Panc1 (cell line): Measurements from ENCODE around the gene ZBTB18. TPM values are rescaled to one million over a fixed set of nuclear protein-coding genes. Genes with fewer than 3 reads are reported as not detected.

Experiments used
- ATAC-seq: fragments of 200-7000 bp; cut with Tn5 transposase; 2 replicates; pipeline ENCODE4 v1.9.1; 2020; ENCODE audit warnings: mild to moderate bottlenecking, moderate library complexity
- BruUV-seq: library from RNA; stranded (reverse); fragments of 400-500 nt; replicated peaks from 2 replicates; lab custom pipeline; 2021; lab: Mats Ljungman, UMichigan
- CTCF ChIA-PET: fragments of 300-600 bp; sonication (Branson Sonifier 250); formaldehyde crosslinking; loops from one replicate; lab custom pipeline; 2022; ENCODE audit warnings: antibody characterized with exemption; lab: Charles Lee
- POLR2A ChIA-PET: fragments of 300-600 bp; sonication (Branson Sonifier 250); formaldehyde crosslinking; loops from one replicate; lab custom pipeline; 2022; ENCODE audit warnings: antibody characterized with exemption; lab: Charles Lee
- DNase-seq: peaks from one replicate; pipeline ENCODE4 v3.0.0-alpha.2; 2010; ENCODE audit warnings: low read depth, low spot score
- H3K27ac ChIP-seq: 2 replicates; pipeline ENCODE4 v1.5.1; 2011; ENCODE audit warnings: mild to moderate bottlenecking, low read length, inconsistent platforms
- H3K27me3 ChIP-seq: fragments of 200-500 bp; sonication (Bioruptor generic); 2 replicates; pipeline ENCODE4 v1.6.0; 2014; ENCODE audit warnings: low read length, inconsistent platforms; ENCODE audit not compliant: control insufficient read depth, insufficient read depth
- H3K36me3 ChIP-seq: fragments of 200-500 bp; sonication (Bioruptor generic); 2 replicates; pipeline ENCODE4 v1.5.1; 2014; ENCODE audit warnings: inconsistent platforms, mild to moderate bottlenecking, low read length, moderate library complexity; ENCODE audit not compliant: control insufficient read depth, insufficient read depth
- H3K4me1 ChIP-seq: 2 replicates; pipeline ENCODE4 v1.5.1; 2011; ENCODE audit warnings: inconsistent platforms, mild to moderate bottlenecking, low read length, moderate library complexity; ENCODE audit not compliant: control insufficient read depth, insufficient read depth
- H3K4me3 ChIP-seq, 2 experiments: 2 replicates each; pipeline ENCODE4 v1.5.1; 2011 to 2012; ENCODE audit warnings: low read depth in 2 of 2, low read length in 2 of 2, mild to moderate bottlenecking in 2 of 2, inconsistent platforms in 1 of 2, moderate library complexity in 1 of 2
- H3K9me3 ChIP-seq: fragments of 200-500 bp; sonication (Bioruptor generic); 2 replicates; pipeline ENCODE4 v1.5.1; 2014; ENCODE audit warnings: low read depth, mild to moderate bottlenecking, inconsistent platforms, low read length, moderate library complexity; ENCODE audit not compliant: control insufficient read depth, insufficient read depth
- POLR2AphosphoS5 ChIP-seq: IDR thresholded peaks from 2 replicates; pipeline ENCODE4 v1.6.1; 2012; ENCODE audit warnings: mild to moderate bottlenecking, low read depth, low read length, moderate library complexity
- REST ChIP-seq, 2 experiments: IDR thresholded peaks; 2 replicates each; pipeline ENCODE4 v1.6.1; 2011 to 2012; ENCODE audit warnings: low read depth in 2 of 2, control low read depth in 1 of 2, low read length in 1 of 2, mild to moderate bottlenecking in 1 of 2, moderate library complexity in 1 of 2; ENCODE audit not compliant: insufficient read depth in 1 of 2
- SIN3A ChIP-seq: IDR thresholded peaks from 2 replicates; pipeline ENCODE4 v1.6.1; 2012; ENCODE audit warnings: low read depth, mild to moderate bottlenecking, low read length, moderate library complexity, borderline replicate concordance; ENCODE audit not compliant: insufficient read depth
- TCF7L2 ChIP-seq: IDR thresholded peaks from 2 replicates; pipeline ENCODE4 v1.6.1; 2011; ENCODE audit warnings: mild to moderate bottlenecking, low read depth, low read length, inconsistent platforms
- in situ Hi-C: cut with HindIII; loops from 2 replicates; pipeline ENCODE4 v1.10.0; 2016; ENCODE audit warnings: low sequenced_read_pairs, low pct_unique_long_range_greater_than_20kb
- intact Hi-C: fragments of 100-400 bp; cut with micrococcal nuclease; formaldehyde crosslinking; loops from one replicate; pipeline ENCODE4 v1.10.0; 2022; ENCODE audit not compliant: unreplicated experiment
- total RNA-seq: library from RNA; stranded (reverse); gene quantifications from one replicate; pipeline ENCODE4 v1.2.1, GENCODE V29; 2021; ENCODE audit not compliant: unreplicated experiment
- TF ChIP-seq, protein P1 (sequence below): fragments of 450-650 bp; IDR thresholded peaks from 2 replicates; pipeline ENCODE4 v1.5.1; 2017; ENCODE audit warnings: mild to moderate bottlenecking

The ZBTB18 gene
- total RNA-seq, 1 experiment from 2014 or later: 9.9 TPM

- Histone ChIP-seq H3K9me3 (no peaks in the 10 kb centered on the region), H3K27ac (no peak overlapping the region), H3K4me3 (no peak overlapping the region), H3K36me3 (no peaks in the 10 kb centered on the region), H3K4me1 (no peaks in the 10 kb centered on the region), H3K27me3 (no peaks in the 10 kb centered on the region; the same call in 1 of the 2 replicates)
- ChIA-PET CTCF (no interaction called here), POLR2A (no interaction called here)
- intact Hi-C loops: no loop called here
- in situ Hi-C loops: no loop called here
- ATAC-seq (no peak), DNase-seq (no peak)
- TF ChIP-seq REST (IDR thresholded peaks at IDR 0.05; ENCODE audit: insufficient read depth in 1 of 2, low read depth in 2 of 2, low read length in 1 of 2): no peak
- TF ChIP-seq POLR2AphosphoS5: no peak
- TF ChIP-seq, protein P1, sequence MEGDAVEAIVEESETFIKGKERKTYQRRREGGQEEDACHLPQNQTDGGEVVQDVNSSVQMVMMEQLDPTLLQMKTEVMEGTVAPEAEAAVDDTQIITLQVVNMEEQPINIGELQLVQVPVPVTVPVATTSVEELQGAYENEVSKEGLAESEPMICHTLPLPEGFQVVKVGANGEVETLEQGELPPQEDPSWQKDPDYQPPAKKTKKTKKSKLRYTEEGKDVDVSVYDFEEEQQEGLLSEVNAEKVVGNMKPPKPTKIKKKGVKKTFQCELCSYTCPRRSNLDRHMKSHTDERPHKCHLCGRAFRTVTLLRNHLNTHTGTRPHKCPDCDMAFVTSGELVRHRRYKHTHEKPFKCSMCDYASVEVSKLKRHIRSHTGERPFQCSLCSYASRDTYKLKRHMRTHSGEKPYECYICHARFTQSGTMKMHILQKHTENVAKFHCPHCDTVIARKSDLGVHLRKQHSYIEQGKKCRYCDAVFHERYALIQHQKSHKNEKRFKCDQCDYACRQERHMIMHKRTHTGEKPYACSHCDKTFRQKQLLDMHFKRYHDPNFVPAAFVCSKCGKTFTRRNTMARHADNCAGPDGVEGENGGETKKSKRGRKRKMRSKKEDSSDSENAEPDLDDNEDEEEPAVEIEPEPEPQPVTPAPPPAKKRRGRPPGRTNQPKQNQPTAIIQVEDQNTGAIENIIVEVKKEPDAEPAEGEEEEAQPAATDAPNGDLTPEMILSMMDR: no peak
- TF ChIP-seq TCF7L2: no peak
- no peak for TF ChIP-seq SIN3A
- no TSS peak for BruUV-seq
These were observed 46.7 kb downstream of the ZBTB18 start for GRCh38 chr1:244097523-244098405.

- intact Hi-C loops (no loop called here), in situ Hi-C loops (no loop called here)
- DNase-seq (no peak), ATAC-seq (no peak)
- no peaks in the 10 kb centered on the region for H3K4me1 ChIP-seq
- no peak overlapping the region for H3K4me3 ChIP-seq
- no peaks in the 10 kb centered on the region for H3K9me3 ChIP-seq
- TF ChIP-seq SIN3A (no peak), REST (IDR thresholded peaks at IDR 0.05; ENCODE audit: insufficient read depth in 1 of 2, low read depth in 2 of 2, low read length in 1 of 2) (no peak), TCF7L2 (no peak), POLR2AphosphoS5 (no peak)
- TF ChIP-seq, protein P1: no peak
- CTCF ChIA-PET: no interaction called here
- POLR2A ChIA-PET: no interaction called here
- no peaks in the 10 kb centered on the region; the same call in 1 of the 2 replicates for H3K27me3 ChIP-seq
- BruUV-seq: no TSS peak
- no peak overlapping the region for H3K27ac ChIP-seq
- H3K36me3 ChIP-seq: no peaks in the 10 kb centered on the region
These were observed 48.3 kb downstream of the ZBTB18 start for GRCh38 chr1:244099258-244099930.
